Keratinocyte (primary cell): Measurements from ENCODE around the gene RALGPS2.

Experiments used
- EZH2 ChIP-seq: IDR thresholded peaks from one replicate; pipeline ENCODE4 v1.6.1; 2012; ENCODE audit warnings: inconsistent platforms, mild to moderate bottlenecking, low read length, moderate library complexity
- TF ChIP-seq, protein P1 (sequence below), 3 experiments: IDR thresholded peaks in 1 of 3; conservative IDR thresholded peaks in 1 of 3; optimal IDR thresholded peaks in 1 of 3; 2 replicates in 2 of 3; 3 replicates in 1 of 3; pipeline versions ENCODE3 to v1.5.1; 2011; ENCODE audit warnings: low read length in 3 of 3, mild to moderate bottlenecking in 3 of 3, moderate library complexity in 2 of 3, control low read depth in 1 of 3, inconsistent platforms in 1 of 3; ENCODE audit not compliant: insufficient read depth in 2 of 3; ENCODE audit errors: extremely low read depth in 1 of 3

DNA sequence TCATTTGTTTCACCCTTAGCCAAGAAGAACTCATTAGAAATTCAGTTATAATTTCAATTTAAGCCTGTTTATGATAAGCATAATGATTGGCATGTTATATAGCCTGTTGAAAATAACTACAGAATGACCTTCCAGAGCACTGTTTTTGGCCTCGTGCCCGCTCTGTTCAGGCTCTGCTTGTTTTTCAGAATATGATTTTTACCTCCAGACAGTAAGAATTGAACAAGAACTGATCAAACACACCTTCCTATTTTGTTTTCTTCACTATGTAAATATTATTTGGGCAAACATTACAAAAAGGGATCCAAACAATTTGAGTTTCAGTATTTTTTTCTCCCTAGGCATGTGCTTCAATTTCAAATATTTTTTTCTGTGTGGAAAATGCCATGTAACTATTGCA lies 193.9 kb downstream of the RALGPS2 start:
- TF ChIP-seq, protein P1, sequence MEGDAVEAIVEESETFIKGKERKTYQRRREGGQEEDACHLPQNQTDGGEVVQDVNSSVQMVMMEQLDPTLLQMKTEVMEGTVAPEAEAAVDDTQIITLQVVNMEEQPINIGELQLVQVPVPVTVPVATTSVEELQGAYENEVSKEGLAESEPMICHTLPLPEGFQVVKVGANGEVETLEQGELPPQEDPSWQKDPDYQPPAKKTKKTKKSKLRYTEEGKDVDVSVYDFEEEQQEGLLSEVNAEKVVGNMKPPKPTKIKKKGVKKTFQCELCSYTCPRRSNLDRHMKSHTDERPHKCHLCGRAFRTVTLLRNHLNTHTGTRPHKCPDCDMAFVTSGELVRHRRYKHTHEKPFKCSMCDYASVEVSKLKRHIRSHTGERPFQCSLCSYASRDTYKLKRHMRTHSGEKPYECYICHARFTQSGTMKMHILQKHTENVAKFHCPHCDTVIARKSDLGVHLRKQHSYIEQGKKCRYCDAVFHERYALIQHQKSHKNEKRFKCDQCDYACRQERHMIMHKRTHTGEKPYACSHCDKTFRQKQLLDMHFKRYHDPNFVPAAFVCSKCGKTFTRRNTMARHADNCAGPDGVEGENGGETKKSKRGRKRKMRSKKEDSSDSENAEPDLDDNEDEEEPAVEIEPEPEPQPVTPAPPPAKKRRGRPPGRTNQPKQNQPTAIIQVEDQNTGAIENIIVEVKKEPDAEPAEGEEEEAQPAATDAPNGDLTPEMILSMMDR (optimal IDR thresholded peaks at IDR 0.05 in 1 of 3, IDR thresholded peaks at IDR 0.05 in 1 of 3, conservative IDR thresholded peaks at IDR 0.05 in 1 of 3; ENCODE audit: extremely low read depth in 1 of 3, insufficient read depth in 2 of 3, low read length in 3 of 3): no peak
- TF ChIP-seq EZH2: no peak
